Natural killer cell (primary cell): ENCODE measurements around the gene CDC16. TPM values are rescaled to one million over a fixed set of nuclear protein-coding genes. Genes with fewer than 3 reads are reported as not detected.

Experiments
- ATAC-seq, 3 donors: fragments of 150-1000 bp in 2 of 3; fragments of 200-7000 bp in 1 of 3; cut with Tn5 transposase; 1 replicate in 1 of 3; 2 replicates in 2 of 3; pipeline ENCODE4 v1.10.0; 2021; ENCODE audit warnings: mild to moderate bottlenecking in 2 of 3, moderate library complexity in 2 of 3
- DNase-seq, 2 donors: peaks; one replicate each; pipeline versions ENCODE4 v3.0.0 to v3.0.0-alpha.2; 2013 to 2021; ENCODE audit warnings: mixed read lengths in 1 of 2
- H3K27ac ChIP-seq: one replicate; pipeline ENCODE4 v1.5.1; 2013; ENCODE audit warnings: mild to moderate bottlenecking, low read length
- H3K27me3 ChIP-seq: one replicate; pipeline ENCODE4 v1.6.1; 2013; ENCODE audit warnings: low read length; ENCODE audit not compliant: control insufficient read depth, insufficient read depth
- H3K36me3 ChIP-seq: one replicate; pipeline ENCODE4 v1.6.1; 2013; ENCODE audit warnings: low read length; ENCODE audit not compliant: control insufficient read depth, insufficient read depth
- H3K4me1 ChIP-seq: one replicate; pipeline ENCODE4 v1.6.1; 2013; ENCODE audit warnings: low read length; ENCODE audit not compliant: control insufficient read depth, insufficient read depth
- H3K4me3 ChIP-seq: one replicate; pipeline ENCODE4 v1.5.1; 2013; ENCODE audit warnings: low read length
- H3K9me3 ChIP-seq: one replicate; pipeline ENCODE4 v1.6.1; 2013; ENCODE audit warnings: low read length; ENCODE audit not compliant: control insufficient read depth, insufficient read depth
- H3K27ac Mint-ChIP-seq, 2 donors: one replicate each; pipeline ENCODE4 v1.8.0; 2022; ENCODE audit warnings: mild to moderate bottlenecking in 2 of 2, mixed read lengths in 2 of 2, moderate library complexity in 1 of 2
- H3K27me3 Mint-ChIP-seq, 2 donors: one replicate each; pipeline ENCODE4 v1.8.0; 2022; ENCODE audit warnings: low read depth in 2 of 2, mixed read lengths in 2 of 2
- H3K36me3 Mint-ChIP-seq: one replicate; pipeline ENCODE4 v1.8.0; 2022; ENCODE audit warnings: mixed read lengths
- H3K4me1 Mint-ChIP-seq, 2 donors: one replicate each; pipeline ENCODE4 v1.8.0; 2022; ENCODE audit warnings: mixed read lengths in 2 of 2
- H3K4me3 Mint-ChIP-seq: one replicate; pipeline ENCODE4 v1.8.0; 2022; ENCODE audit warnings: mild to moderate bottlenecking, moderate library complexity, mixed read lengths
- H3K9me3 Mint-ChIP-seq, 2 donors: one replicate each; pipeline ENCODE4 v1.8.0; 2022; ENCODE audit warnings: mixed read lengths in 2 of 2
- CTCF ChIP-seq: fragments of 200-600 bp; IDR thresholded peaks from one replicate; pipeline ENCODE4 v1.8.0; 2022; ENCODE audit warnings: antibody characterized with exemption
- WGBS: methylation state at CpG from one replicate; pipeline ENCODE4 v1.1.7; 2013; ENCODE audit warnings: missing lambda C conversion rate; ENCODE audit not compliant: insufficient coverage; 5-methylcytosine and 5-hydroxymethylcytosine counted together
- intact Hi-C: fragments of 100-400 bp; cut with micrococcal nuclease; formaldehyde crosslinking; loops from one replicate; pipeline ENCODE4 v1.14.2; 2022
- total RNA-seq, 4 donors: library from RNA; stranded (reverse); fragments of 120-200 nt in 1 of 4; gene quantifications; one replicate each; pipeline versions ENCODE4 v1.2.3 to v1.2.4, GENCODE V29; 2013 to 2022

Gene CDC16
- total RNA-seq, 3 donors from 2014 or later (not counting 1 experiment from before 2014, with no cell fraction given): 61.4 to 75.9 (median 70.7) TPM

DNA sequence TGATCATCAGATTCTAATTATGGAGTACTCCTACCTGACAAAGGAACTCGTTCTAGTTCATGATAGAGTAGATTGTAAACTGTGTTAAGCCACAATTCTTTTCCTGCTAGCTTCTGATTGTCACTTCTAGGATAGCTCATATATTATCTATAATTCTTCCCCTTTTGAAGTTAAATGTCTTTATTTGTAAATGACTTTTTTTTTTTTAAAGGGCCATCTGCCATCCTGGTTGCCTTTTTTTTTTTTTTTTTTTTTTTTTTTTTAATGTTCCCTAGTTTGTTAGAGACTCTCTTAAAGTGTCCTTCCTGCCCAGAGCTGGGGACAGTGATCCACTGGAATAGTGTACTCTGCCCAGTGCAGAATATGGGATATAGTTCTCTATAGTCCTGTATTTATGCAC, 83.9 kb downstream of the CDC16 start:
- Mint-ChIP-seq H3K36me3 (peaks cover 1% of the 10 kb centered on the region), H3K27ac (peak overlapping the region in 1 of 2 donors; percentile 37), H3K9me3 (no peaks in the 10 kb centered on the region), H3K4me3 (no peak overlapping the region), H3K4me1 (peaks cover 32 to 52% of the 10 kb centered on the region in 2 donors), H3K27me3 (no peaks in the 10 kb centered on the region)
- no peak for TF ChIP-seq CTCF
- intact Hi-C loops: no loop called here
- peaks cover 15% of the 10 kb centered on the region for H3K36me3 ChIP-seq
- no peaks in the 10 kb centered on the region for H3K27me3 ChIP-seq
- ATAC-seq (no peak), DNase-seq (no peak)
- no peak overlapping the region for H3K4me3 ChIP-seq
- no peaks in the 10 kb centered on the region for H3K9me3 ChIP-seq
- H3K4me1 ChIP-seq: peaks cover 6% of the 10 kb centered on the region
- no peak overlapping the region for H3K27ac ChIP-seq
- 20% methylated on average over 1 of the region's 1 CpG for WGBS

- Histone ChIP-seq H3K4me3 (no peak overlapping the region), H3K9me3 (no peaks in the 10 kb centered on the region), H3K36me3 (peaks cover 23% of the 10 kb centered on the region), H3K27me3 (no peaks in the 10 kb centered on the region), H3K4me1 (peaks cover 3% of the 10 kb centered on the region), H3K27ac (no peak overlapping the region)
- Mint-ChIP-seq H3K36me3 (peaks cover 10% of the 10 kb centered on the region), H3K4me3 (no peak overlapping the region), H3K9me3 (no peaks in the 10 kb centered on the region), H3K27me3 (no peaks in the 10 kb centered on the region), H3K4me1 (peaks cover 28 to 47% of the 10 kb centered on the region in 2 donors), H3K27ac (peak overlapping the region; percentile 29 to 37)
- 99% methylated on average over 3 of the region's 3 CpGs for WGBS
- intact Hi-C loops: no loop called here
- no peak for DNase-seq
- no peak for ATAC-seq
- no peak for TF ChIP-seq CTCF
Observed at GRCh38 chr13:114319441-114319913, 84.8 kb downstream of the CDC16 start.

- Mint-ChIP-seq H3K4me3 (no peak overlapping the region), H3K27ac (peak overlapping the region in 1 of 2 donors; percentile 29), H3K27me3 (no peaks in the 10 kb centered on the region), H3K9me3 (no peaks in the 10 kb centered on the region), H3K36me3 (peaks cover 12% of the 10 kb centered on the region), H3K4me1 (peaks cover 23 to 42% of the 10 kb centered on the region in 2 donors)
- H3K36me3 ChIP-seq: peaks cover 29% of the 10 kb centered on the region
- H3K4me3 ChIP-seq: no peak overlapping the region
- no peaks in the 10 kb centered on the region for H3K9me3 ChIP-seq
- ATAC-seq (no peak), DNase-seq (no peak)
- peaks cover 3% of the 10 kb centered on the region for H3K4me1 ChIP-seq
- intact Hi-C loops: no loop called here
- no peak for TF ChIP-seq CTCF
- no peak overlapping the region for H3K27ac ChIP-seq
- H3K27me3 ChIP-seq: no peaks in the 10 kb centered on the region
Observed at GRCh38 chr13:114320065-114320464, 85.4 kb downstream of the CDC16 start.

DNA sequence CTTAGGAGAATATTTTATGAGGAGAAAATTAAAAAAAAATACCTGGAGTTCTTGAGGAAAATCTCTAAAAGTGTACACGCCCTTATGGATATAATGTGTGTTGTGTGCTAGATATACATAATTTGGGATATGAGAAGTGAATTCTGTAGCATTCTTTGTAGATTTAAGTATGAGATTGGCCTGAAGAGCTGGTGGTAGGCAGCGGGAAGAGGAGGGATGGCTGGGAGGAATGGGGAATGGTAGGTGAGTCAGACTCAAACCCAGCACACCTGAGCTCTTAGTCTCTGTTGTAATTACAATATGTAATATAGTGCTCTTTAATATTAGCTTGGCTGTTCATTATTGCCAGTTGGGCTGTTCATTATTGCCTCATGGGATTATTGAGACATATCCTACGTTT, 86.6 kb downstream of the CDC16 start:
- Mint-ChIP-seq H3K36me3 (peaks cover 19% of the 10 kb centered on the region), H3K9me3 (no peaks in the 10 kb centered on the region), H3K4me3 (no peak overlapping the region), H3K27me3 (no peaks in the 10 kb centered on the region), H3K27ac (no peak overlapping the region), H3K4me1 (peaks cover 17 to 45% of the 10 kb centered on the region in 2 donors)
- peaks cover 35% of the 10 kb centered on the region for H3K36me3 ChIP-seq
- H3K4me3 ChIP-seq: no peak overlapping the region
- H3K27ac ChIP-seq: no peak overlapping the region
- WGBS: 99% methylated on average over 3 of the region's 3 CpGs
- DNase-seq: no peak
- no peak for ATAC-seq
- H3K4me1 ChIP-seq: no peaks in the 10 kb centered on the region
- no peak for TF ChIP-seq CTCF
- no peaks in the 10 kb centered on the region for H3K27me3 ChIP-seq
- no peaks in the 10 kb centered on the region for H3K9me3 ChIP-seq
- intact Hi-C loops: no loop called here
